IMR-90 (cell line): ENCODE measurements around the gene POLR3A. TPM values are rescaled to one million over a fixed set of nuclear protein-coding genes. Genes with fewer than 3 reads are reported as not detected.

Experiments
- ATAC-seq: fragments of 200-7000 bp; cut with Tn5 transposase; 2 replicates; pipeline ENCODE4 v1.9.1; 2020; ENCODE audit warnings: low read depth, mild to moderate bottlenecking, moderate library complexity
- BruUV-seq: library from RNA; stranded (reverse); fragments of 400-500 nt; replicated peaks from 2 replicates; lab custom pipeline; 2021; lab: Mats Ljungman, UMichigan
- CTCF ChIA-PET: fragments of 300-600 bp; formaldehyde crosslinking; extraction: SDS; loops from one replicate; lab custom pipeline; 2021; ENCODE audit warnings: antibody characterized with exemption; lab: Yijun Ruan, JAX
- POLR2A ChIA-PET: fragments of 300-600 bp; sonication (Branson Sonifier 250); formaldehyde crosslinking; loops from one replicate; lab custom pipeline; 2022; ENCODE audit warnings: antibody characterized with exemption; ENCODE audit not compliant: unreplicated experiment; lab: Charles Lee
- DNase-seq: peaks from one replicate; pipeline ENCODE4 v3.0.0; 2013
- H2AFZ ChIP-seq: replicated peaks from 2 replicates; pipeline ENCODE3; 2013; ENCODE audit warnings: low read length, mild to moderate bottlenecking; ENCODE audit not compliant: poor library complexity
- H2AK5ac ChIP-seq: 2 replicates; pipeline ENCODE4 v1.6.1; 2013; ENCODE audit warnings: low read depth, low read length, inconsistent platforms
- H2AK9ac ChIP-seq: replicated peaks from 2 replicates; pipeline ENCODE3; 2013; ENCODE audit warnings: mild to moderate bottlenecking, low read depth, low read length, moderate library complexity; ENCODE audit not compliant: poor library complexity
- H2BK120ac ChIP-seq: 2 replicates; pipeline ENCODE4 v1.6.1; 2013; ENCODE audit warnings: low read depth, low read length, inconsistent platforms
- H2BK15ac ChIP-seq: 3 replicates; pipeline ENCODE4 v1.6.1; 2013; ENCODE audit warnings: low read depth, low read length, inconsistent platforms
- H2BK20ac ChIP-seq: 2 replicates; pipeline ENCODE4 v1.6.1; 2013; ENCODE audit warnings: low read depth, mild to moderate bottlenecking, inconsistent platforms, low read length, moderate library complexity
- H2BK5ac ChIP-seq: 2 replicates; pipeline ENCODE4 v1.6.1; 2013; ENCODE audit warnings: mild to moderate bottlenecking, low read depth, low read length, inconsistent platforms; ENCODE audit not compliant: poor library complexity, severe bottlenecking
- H3K14ac ChIP-seq: replicated peaks from 2 replicates; pipeline ENCODE4 v1.6.1; 2013; ENCODE audit warnings: low read depth, low read length, inconsistent platforms
- H3K18ac ChIP-seq: 2 replicates; pipeline ENCODE4 v1.6.1; 2013; ENCODE audit warnings: low read depth, low read length, control low read depth
- H3K23ac ChIP-seq: 2 replicates; pipeline ENCODE4 v1.6.1; 2013; ENCODE audit warnings: low read depth, low read length, inconsistent platforms
- H3K27ac ChIP-seq: 2 replicates; pipeline ENCODE4 v1.5.1; 2013; ENCODE audit warnings: mild to moderate bottlenecking, control low read depth, low read length; ENCODE audit not compliant: insufficient read depth
- H3K27me3 ChIP-seq: 2 replicates; pipeline ENCODE4 v1.6.1; 2013; ENCODE audit warnings: low read length; ENCODE audit not compliant: control insufficient read depth, insufficient read depth
- H3K36me3 ChIP-seq: 2 replicates; pipeline ENCODE4 v1.6.1; 2013; ENCODE audit warnings: low read length, mixed read lengths; ENCODE audit not compliant: control insufficient read depth, insufficient read depth
- H3K4ac ChIP-seq: 2 replicates; pipeline ENCODE4 v1.6.1; 2013; ENCODE audit warnings: low read depth, low read length, inconsistent platforms
- H3K4me1 ChIP-seq: 2 replicates; pipeline ENCODE4 v1.6.1; 2013; ENCODE audit warnings: low read length, mixed read lengths; ENCODE audit not compliant: control insufficient read depth, insufficient read depth
- H3K4me2 ChIP-seq: 2 replicates; pipeline ENCODE4 v1.6.1; 2013; ENCODE audit warnings: low read depth, mild to moderate bottlenecking, control low read depth, low read length, moderate library complexity
- H3K4me3 ChIP-seq: 2 replicates; pipeline ENCODE4 v1.5.1; 2013; ENCODE audit warnings: low read depth, mild to moderate bottlenecking, control low read depth, low read length, moderate library complexity; ENCODE audit not compliant: insufficient read depth
- H3K56ac ChIP-seq: 2 replicates; pipeline ENCODE4 v1.6.1; 2013; ENCODE audit warnings: low read length, inconsistent platforms; ENCODE audit not compliant: insufficient read depth; ENCODE audit errors: extremely low read depth
- H3K79me1 ChIP-seq, 2 experiments: 2 replicates each; pipeline ENCODE4 v1.6.1; 2013; ENCODE audit warnings: low read length in 2 of 2, inconsistent platforms in 1 of 2, low read depth in 1 of 2
- H3K9ac ChIP-seq: 2 replicates; pipeline ENCODE4 v1.6.1; 2013; ENCODE audit warnings: low read depth, low read length, control low read depth
- H3K9me1 ChIP-seq: 2 replicates; pipeline ENCODE4 v1.6.1; 2013; ENCODE audit warnings: low read length, inconsistent platforms; ENCODE audit not compliant: insufficient read depth
- H3K9me3 ChIP-seq: 2 replicates; pipeline ENCODE4 v1.6.1; 2013; ENCODE audit warnings: low read length; ENCODE audit not compliant: control insufficient read depth, insufficient read depth
- H4K20me1 ChIP-seq: 2 replicates; pipeline ENCODE4 v1.6.1; 2013; ENCODE audit warnings: low read length, inconsistent platforms; ENCODE audit not compliant: insufficient read depth
- H4K5ac ChIP-seq: 2 replicates; pipeline ENCODE4 v1.6.1; 2013; ENCODE audit warnings: mild to moderate bottlenecking, low read depth, low read length, control low read depth
- H4K8ac ChIP-seq, 2 experiments: 2 replicates each; pipeline ENCODE4 v1.6.1; 2013; ENCODE audit warnings: low read depth in 2 of 2, low read length in 2 of 2, control low read depth in 1 of 2, inconsistent platforms in 1 of 2
- H4K91ac ChIP-seq: 2 replicates; pipeline ENCODE4 v1.6.1; 2013; ENCODE audit warnings: low read depth, low read length, inconsistent platforms; ENCODE audit not compliant: insufficient read depth
- BHLHE40 ChIP-seq: fragments of 150-350 bp; IDR thresholded peaks from 2 replicates; pipeline ENCODE4 v1.6.1; 2016; ENCODE audit warnings: mild to moderate bottlenecking, low read depth, low read length
- CEBPB ChIP-seq: IDR thresholded peaks from 2 replicates; pipeline ENCODE4 v1.6.1; 2012; ENCODE audit warnings: low read depth, low read length, improper control_type of control experiment
- CHD1 ChIP-seq: IDR thresholded peaks from 2 replicates; pipeline ENCODE4 v1.6.1; 2012; ENCODE audit warnings: low read depth, low read length, improper control_type of control experiment
- CTCF ChIP-seq: conservative IDR thresholded peaks from 2 replicates; pipeline ENCODE4 v1.5.1; 2012; ENCODE audit warnings: mild to moderate bottlenecking, low read depth, low read length, improper control_type of control experiment
- ELK1 ChIP-seq: fragments of 150-350 bp; IDR thresholded peaks from 2 replicates; pipeline ENCODE4 v1.6.1; 2016; ENCODE audit warnings: low read depth, mild to moderate bottlenecking, low read length, moderate library complexity, borderline replicate concordance
- FOS ChIP-seq: fragments of 150-350 bp; IDR thresholded peaks from 2 replicates; pipeline ENCODE4 v1.6.1; 2016; ENCODE audit warnings: low read depth, low read length
- MAFK ChIP-seq: IDR thresholded peaks from 2 replicates; pipeline ENCODE4 v1.6.1; 2012; ENCODE audit warnings: low read depth, low read length, improper control_type of control experiment
- MAZ ChIP-seq: IDR thresholded peaks from 2 replicates; pipeline ENCODE4 v1.6.1; 2012; ENCODE audit warnings: low read depth, mild to moderate bottlenecking, low read length, improper control_type of control experiment, moderate library complexity, borderline replicate concordance
- MXI1 ChIP-seq: IDR thresholded peaks from 2 replicates; pipeline ENCODE4 v1.6.1; 2012; ENCODE audit warnings: low read depth, mild to moderate bottlenecking, low read length, moderate library complexity, borderline replicate concordance
- NFE2L2 ChIP-seq: fragments of 150-350 bp; IDR thresholded peaks from 2 replicates; pipeline ENCODE4 v1.6.1; 2016; ENCODE audit warnings: low read depth, mild to moderate bottlenecking, low read length
- POLR2A ChIP-seq: IDR thresholded peaks from 2 replicates; pipeline ENCODE4 v1.6.1; 2012; ENCODE audit warnings: mild to moderate bottlenecking, low read depth, low read length
- RAD21 ChIP-seq: IDR thresholded peaks from 2 replicates; pipeline ENCODE4 v1.6.1; 2012; ENCODE audit warnings: low read length, improper control_type of control experiment
- RCOR1 ChIP-seq: IDR thresholded peaks from 2 replicates; pipeline ENCODE4 v1.6.1; 2012; ENCODE audit warnings: mild to moderate bottlenecking, low read length, improper control_type of control experiment; ENCODE audit not compliant: insufficient replicate concordance
- RFX5 ChIP-seq: IDR thresholded peaks from 2 replicates; pipeline ENCODE4 v1.8.0; 2012; ENCODE audit warnings: low read depth, mild to moderate bottlenecking, low read length, moderate library complexity
- SMC3 ChIP-seq: fragments of 150-350 bp; IDR thresholded peaks from 2 replicates; pipeline ENCODE4 v1.6.1; 2016; ENCODE audit warnings: low read depth, mild to moderate bottlenecking, antibody characterized with exemption, low read length, moderate library complexity
- USF2 ChIP-seq: fragments of 150-350 bp; IDR thresholded peaks from 2 replicates; pipeline ENCODE4 v1.6.1; 2017; ENCODE audit warnings: mild to moderate bottlenecking, antibody characterized with exemption, low read length, low read depth
- WGBS, 2 experiments: methylation state at CpG; one replicate each; pipeline versions ENCODE4 v1.1.5 to v1.1.7; 2013; ENCODE audit warnings: missing lambda C conversion rate in 2 of 2; ENCODE audit not compliant: insufficient read length in 1 of 2; ENCODE audit errors: extremely low coverage in 2 of 2; 5-methylcytosine and 5-hydroxymethylcytosine counted together
- dilution Hi-C: fragments of 300-500 bp; cut with HindIII; formaldehyde crosslinking; loops from one replicate; pipeline ENCODE4 v1.14.3; 2018; ENCODE audit warnings: low sequenced_read_pairs; ENCODE audit not compliant: unreplicated experiment
- in situ Hi-C: fragments of 300-500 bp; cut with MboI; formaldehyde crosslinking; loops from 3 replicates; pipeline ENCODE4 v1.14.3; 2019; ENCODE audit warnings: low sequenced_read_pairs, inconsistent platforms, mixed read lengths
- intact Hi-C: fragments of 100-400 bp; cut with micrococcal nuclease; formaldehyde crosslinking; loops from 2 replicates; pipeline ENCODE4 v1.10.0; 2022
- polyA plus RNA-seq, 3 experiments: library from polyadenylated mRNA; depleted of rRNA; stranded (reverse); fragments of >200 nt; gene quantifications; 2 replicates each; pipeline ENCODE4 v1.2.3, GENCODE V29; 2012; ENCODE audit warnings: low replicate concordance in 1 of 3
- total RNA-seq: library from RNA; depleted of rRNA; stranded (reverse); fragments of >200 nt; gene quantifications from 2 replicates; pipeline ENCODE4 v1.2.3, GENCODE V29; 2012

POLR3A gene
- total and polyA plus RNA-seq, 2 of the 4 experiments (the other 2 are of a cell fraction): 11.9 to 24.4 TPM

DNA sequence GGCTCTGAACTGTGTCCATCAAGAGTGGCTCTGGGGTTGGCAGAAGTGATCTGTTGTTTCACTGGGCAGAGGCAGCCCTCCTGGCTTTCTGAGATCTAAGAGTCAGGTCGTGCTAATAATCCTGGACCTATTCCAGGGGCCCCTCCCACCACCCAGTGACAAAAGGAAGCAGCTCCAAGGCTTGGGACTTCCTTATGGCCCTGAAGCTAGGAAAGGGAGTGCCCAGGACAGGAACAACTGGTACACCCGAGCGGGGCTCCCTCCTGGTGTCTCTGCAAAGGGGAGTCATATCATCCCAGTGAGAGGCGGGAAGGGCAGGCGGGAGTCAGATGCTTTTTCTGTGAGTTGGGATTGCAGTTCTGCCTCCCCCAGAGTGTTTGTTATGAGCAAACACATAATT lies 36.7 kb upstream of the POLR3A start:
- WGBS, 2 experiments: no CpG with 5 or more reads among the region's 5 CpGs
- H2BK5ac ChIP-seq: no peak overlapping the region
- H2BK20ac ChIP-seq: no peak overlapping the region
- no peak overlapping the region for H3K23ac ChIP-seq
- no peak overlapping the region for H3K9ac ChIP-seq
- H4K5ac ChIP-seq: no peak overlapping the region
- peaks cover 10% of the 10 kb centered on the region for H3K27me3 ChIP-seq
- no peak for TF ChIP-seq CTCF
- TF ChIP-seq NFE2L2: no peak
- TF ChIP-seq CEBPB: no peak
- no peak for TF ChIP-seq ELK1
- TF ChIP-seq SMC3: no peak
- no peak for TF ChIP-seq MXI1
- no peak for TF ChIP-seq POLR2A
- no peak for TF ChIP-seq MAFK
- no peak for TF ChIP-seq CHD1
- TF ChIP-seq USF2: no peak
- TF ChIP-seq BHLHE40: no peak
- TF ChIP-seq MAZ: no peak
- no peak for TF ChIP-seq RFX5
- no peak for TF ChIP-seq RAD21
- no peak for TF ChIP-seq RCOR1
- no peak for TF ChIP-seq FOS
- ChIA-PET POLR2A (no interaction called here), CTCF (no interaction called here)
- DNase-seq (no peak), ATAC-seq (no peak)
- no peak overlapping the region for H4K91ac ChIP-seq
- dilution Hi-C loops: no loop called here
- H3K9me3 ChIP-seq: no peaks in the 10 kb centered on the region
- no TSS peak for BruUV-seq
- H3K4me1 ChIP-seq: no peaks in the 10 kb centered on the region
- H2AK5ac ChIP-seq: no peak overlapping the region
- in situ Hi-C loops: no loop called here
- no peak overlapping the region for H4K8ac ChIP-seq
- H3K4me2 ChIP-seq: no peak overlapping the region
- no peak overlapping the region for H3K56ac ChIP-seq
- no peak overlapping the region for H2AK9ac ChIP-seq
- no peak overlapping the region for H3K27ac ChIP-seq
- H3K4me3 ChIP-seq: no peak overlapping the region
- no peak overlapping the region for H3K18ac ChIP-seq
- H3K14ac ChIP-seq: no peak overlapping the region
- H3K4ac ChIP-seq: no peak overlapping the region
- intact Hi-C loops: no loop called here
- H3K9me1 ChIP-seq: no peaks in the 10 kb centered on the region; the same call in 1 of the 2 replicates
- H2BK120ac ChIP-seq: no peak overlapping the region
- no peak overlapping the region for H2AFZ ChIP-seq
- H3K79me1 ChIP-seq: no peaks in the 10 kb centered on the region
- H2BK15ac ChIP-seq: no peak overlapping the region
- no peaks in the 10 kb centered on the region for H3K36me3 ChIP-seq
- H4K20me1 ChIP-seq: no peaks in the 10 kb centered on the region
